C4-2B (cell line): Measurements from ENCODE around the gene FDXACB1.
A peak's percentile ranks its signal among the peaks of the same experiment; 100 is the strongest.

Source experiments
- H3K27ac ChIP-seq: fragments of 450-650 bp; 2 replicates; pipeline ENCODE4 v1.5.1; 2017
- CTCF ChIP-seq: fragments of 450-650 bp; conservative IDR thresholded peaks from 2 replicates; pipeline ENCODE4 v1.5.1; 2017; ENCODE audit warnings: mild to moderate bottlenecking
- ZFX ChIP-seq: fragments of 450-650 bp; IDR thresholded peaks from 2 replicates; pipeline ENCODE4 v1.6.1; 2017

The FDXACB1 gene

GRCh38 chr11:111851067-111851466 lies 27.9 kb downstream of the FDXACB1 start:
- H3K27ac ChIP-seq, result no peak overlapping the region
- TF ChIP-seq CTCF (no peak), ZFX (no peak)

GRCh38 chr11:111849631-111850030 lies 29.3 kb downstream of the FDXACB1 start:
- TF ChIP-seq ZFX, result no peak
- no peak for TF ChIP-seq CTCF
- H3K27ac ChIP-seq, result no peak overlapping the region

- TF ChIP-seq CTCF (no peak), ZFX (no peak)
- H3K27ac ChIP-seq, result no peak overlapping the region
Measured at GRCh38 chr11:111846636-111847035, 32.3 kb downstream of the FDXACB1 start.

GRCh38 chr11:111846063-111846462 lies 32.9 kb downstream of the FDXACB1 start:
- H3K27ac ChIP-seq, result no peak overlapping the region
- TF ChIP-seq CTCF (no peak), ZFX (no peak)

GRCh38 chr11:111845276-111846028 lies 33.5 kb downstream of the FDXACB1 start:
- H3K27ac ChIP-seq, result no peak overlapping the region
- TF ChIP-seq ZFX (no peak), CTCF (no peak)

- TF ChIP-seq ZFX, result no peak
- no peak for TF ChIP-seq CTCF
- H3K27ac ChIP-seq, result no peak overlapping the region
Measured at GRCh38 chr11:111843661-111844060, 35.3 kb downstream of the FDXACB1 start.

GRCh38 chr11:111841370-111842053 lies 37.5 kb downstream of the FDXACB1 start:
- no peak overlapping the region for H3K27ac ChIP-seq
- peak; percentile 94 for TF ChIP-seq CTCF
- no peak for TF ChIP-seq ZFX
